Measurements from ENCODE around the gene MALRD1.

- TF ChIP-seq EZH2 (IDR thresholded peaks at IDR 0.05; ENCODE audit: insufficient read depth, poor library complexity, severe bottlenecking) (no peak), EZH2phosphoT487 (IDR thresholded peaks at IDR 0.05; ENCODE audit: insufficient read depth, low read depth) (no peak)
These were observed 729.2 kb downstream of the MALRD1 start for GRCh38 chr10:19777806-19778205.

Data from GM23248 (cell line).